Cardiac fibroblast (primary cell): ENCODE results near the gene TYRO3.
"Not testable (repeated sequence)": the region's sequence is repeated elsewhere in the genome, so short reads cannot be mapped to it uniquely, and the experiment has no call there.

Experiments
- DNase-seq, 2 donors: peaks; one replicate each; pipeline versions ENCODE4 v3.0.0 to v3.0.0-alpha.2; 2010; ENCODE audit warnings: low read depth in 2 of 2
- H3K4me3 ChIP-seq, 2 donors: replicated peaks in 1 of 2; 1 replicate in 1 of 2; 2 replicates in 1 of 2; pipeline ENCODE4 v1.5.1; 2011; ENCODE audit warnings: low read depth in 2 of 2, low read length in 2 of 2, mild to moderate bottlenecking in 2 of 2, moderate library complexity in 1 of 2
- TF ChIP-seq, protein P1 (sequence below): IDR thresholded peaks from one replicate; pipeline ENCODE4 v1.5.1; 2011; ENCODE audit warnings: low read depth, mild to moderate bottlenecking, low read length, inconsistent platforms

TYRO3 gene

GRCh38 chr15:41585127-41586047 is 26.4 kb downstream of the TYRO3 start:
- H3K4me3 ChIP-seq, result peak overlapping the region; percentile 28 to 35
- peak; percentile 65 for DNase-seq
- TF ChIP-seq, protein P1, sequence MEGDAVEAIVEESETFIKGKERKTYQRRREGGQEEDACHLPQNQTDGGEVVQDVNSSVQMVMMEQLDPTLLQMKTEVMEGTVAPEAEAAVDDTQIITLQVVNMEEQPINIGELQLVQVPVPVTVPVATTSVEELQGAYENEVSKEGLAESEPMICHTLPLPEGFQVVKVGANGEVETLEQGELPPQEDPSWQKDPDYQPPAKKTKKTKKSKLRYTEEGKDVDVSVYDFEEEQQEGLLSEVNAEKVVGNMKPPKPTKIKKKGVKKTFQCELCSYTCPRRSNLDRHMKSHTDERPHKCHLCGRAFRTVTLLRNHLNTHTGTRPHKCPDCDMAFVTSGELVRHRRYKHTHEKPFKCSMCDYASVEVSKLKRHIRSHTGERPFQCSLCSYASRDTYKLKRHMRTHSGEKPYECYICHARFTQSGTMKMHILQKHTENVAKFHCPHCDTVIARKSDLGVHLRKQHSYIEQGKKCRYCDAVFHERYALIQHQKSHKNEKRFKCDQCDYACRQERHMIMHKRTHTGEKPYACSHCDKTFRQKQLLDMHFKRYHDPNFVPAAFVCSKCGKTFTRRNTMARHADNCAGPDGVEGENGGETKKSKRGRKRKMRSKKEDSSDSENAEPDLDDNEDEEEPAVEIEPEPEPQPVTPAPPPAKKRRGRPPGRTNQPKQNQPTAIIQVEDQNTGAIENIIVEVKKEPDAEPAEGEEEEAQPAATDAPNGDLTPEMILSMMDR, result peak; percentile 41

GRCh38 chr15:41586531-41587282 is 27.7 kb downstream of the TYRO3 start:
- not testable (repeated sequence) for DNase-seq, H3K4me3 ChIP-seq

GRCh38 chr15:41589018-41589417 is 30.0 kb downstream of the TYRO3 start:
- H3K4me3 ChIP-seq, DNase-seq: not testable (repeated sequence)

- not testable (repeated sequence) for H3K4me3 ChIP-seq
These were observed 30.6 kb downstream of the TYRO3 start for GRCh38 chr15:41589571-41589970.

GRCh38 chr15:41591217-41591616 is 32.2 kb downstream of the TYRO3 start:
- not testable (repeated sequence) for DNase-seq, H3K4me3 ChIP-seq

More at GRCh38 chr15:41589571-41589970, 30.6 kb downstream of the TYRO3 start:
- not testable (repeated sequence) for DNase-seq

DNA sequence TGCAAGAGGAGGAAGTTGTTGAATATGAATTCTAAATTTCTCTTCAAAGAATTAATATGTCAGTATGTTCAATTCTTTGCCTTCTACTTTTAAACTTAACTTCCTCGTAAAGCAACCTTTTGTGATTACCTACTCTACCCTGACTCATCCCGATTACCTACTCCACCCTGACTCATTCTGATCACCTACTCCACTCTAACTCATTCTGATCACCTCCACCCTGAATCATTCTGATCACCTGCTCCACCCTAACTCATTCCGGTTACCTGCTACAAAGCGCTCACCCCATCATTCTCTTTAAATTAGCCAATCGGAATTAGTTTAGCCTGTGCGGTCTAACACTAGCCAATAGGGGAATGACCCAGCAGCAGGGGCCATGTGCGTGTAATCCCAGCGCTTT is 33.7 kb downstream of the TYRO3 start:
- not testable (repeated sequence) for DNase-seq, H3K4me3 ChIP-seq

DNA sequence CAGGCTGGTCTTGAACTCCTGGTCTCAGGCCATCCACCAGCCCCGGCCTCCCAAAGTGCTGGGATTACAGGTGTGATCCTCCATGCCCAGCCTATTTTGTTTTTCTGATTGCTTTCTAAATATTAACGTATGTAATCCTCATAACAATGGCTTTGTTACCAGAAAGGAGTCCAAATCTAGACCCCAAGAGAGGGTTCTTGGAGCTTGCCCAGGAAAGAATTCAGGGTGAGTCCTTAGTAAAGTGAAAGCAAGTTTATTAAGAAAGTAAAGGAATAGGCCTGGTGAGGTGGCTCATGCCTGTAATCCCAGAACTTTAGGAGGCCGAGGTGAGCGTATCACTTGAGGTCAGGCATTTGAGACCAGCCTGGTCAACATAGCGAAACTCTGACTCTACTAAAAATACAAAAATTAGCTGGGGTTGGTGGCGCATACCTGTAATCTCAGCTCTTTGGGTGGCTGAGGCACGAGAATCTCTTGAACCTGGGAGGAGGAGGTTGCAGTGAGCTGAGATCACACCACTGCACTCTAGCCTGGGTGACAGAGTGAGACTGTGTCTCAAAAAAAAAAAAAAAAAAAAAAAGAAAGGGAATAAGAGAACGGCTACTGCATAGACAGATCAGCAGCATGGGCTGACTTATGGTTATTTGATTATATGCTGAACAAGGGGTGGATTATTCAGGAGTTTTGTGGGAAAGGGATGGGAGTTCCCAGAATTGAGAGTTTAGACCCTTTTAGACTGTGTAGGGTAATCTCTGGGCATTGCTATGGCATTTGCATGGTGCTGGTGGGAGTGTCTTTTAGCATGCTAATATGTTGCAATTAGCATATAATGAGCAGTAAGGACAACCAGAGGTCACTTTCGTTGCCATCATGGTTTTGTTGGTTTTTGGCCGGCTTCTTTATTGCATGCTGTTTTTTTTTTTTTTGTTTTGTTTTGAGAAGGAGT is 36.1 kb downstream of the TYRO3 start:
- no peak overlapping the region for H3K4me3 ChIP-seq
- no peak for DNase-seq
- TF ChIP-seq, protein P1, result no peak

DNA sequence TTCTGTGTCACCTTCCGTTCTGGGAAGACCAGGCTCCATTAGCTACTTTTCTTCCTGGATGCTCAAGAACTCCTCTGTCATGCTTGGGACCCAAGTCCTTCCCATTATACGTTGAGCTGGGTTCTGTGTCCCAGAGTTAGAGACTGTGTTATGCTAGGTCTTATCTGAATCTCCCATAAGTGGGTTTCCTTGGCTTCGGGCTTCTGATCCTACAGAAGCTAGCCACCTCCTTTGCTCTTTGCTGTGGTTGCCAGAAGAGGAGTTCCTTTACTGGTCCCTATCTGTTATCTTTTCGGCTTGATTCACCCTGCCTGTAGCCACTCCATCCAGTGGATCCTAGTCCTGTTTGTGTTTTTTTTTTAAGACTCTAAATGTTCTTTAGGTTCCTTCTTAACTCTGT is 38.0 kb downstream of the TYRO3 start:
- TF ChIP-seq, protein P1, result no peak
- H3K4me3 ChIP-seq, result no peak overlapping the region
- no peak for DNase-seq

DNA sequence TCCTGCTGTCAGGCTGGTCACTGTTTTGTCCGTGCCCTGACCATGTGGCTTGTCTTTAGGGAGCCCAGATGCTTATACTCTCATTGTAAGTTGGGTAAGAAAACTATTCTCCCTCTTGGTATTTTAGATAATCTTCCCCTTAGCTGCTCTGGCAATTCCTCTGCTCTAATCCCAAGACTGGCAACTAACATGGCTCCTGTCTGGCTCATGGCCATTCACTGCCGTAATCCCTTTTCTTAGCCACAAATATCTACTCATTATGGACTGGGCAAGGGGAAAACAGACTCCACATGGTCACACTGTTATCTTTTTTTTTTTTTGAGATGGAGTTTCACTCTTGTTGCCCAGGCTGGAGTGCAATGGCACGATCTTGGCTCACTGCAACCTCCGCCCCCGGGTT is 38.8 kb downstream of the TYRO3 start:
- DNase-seq, result no peak
- TF ChIP-seq, protein P1, result no peak
- H3K4me3 ChIP-seq, result no peak overlapping the region
